ENCODE measurements around the gene LRRC52.

DNA sequence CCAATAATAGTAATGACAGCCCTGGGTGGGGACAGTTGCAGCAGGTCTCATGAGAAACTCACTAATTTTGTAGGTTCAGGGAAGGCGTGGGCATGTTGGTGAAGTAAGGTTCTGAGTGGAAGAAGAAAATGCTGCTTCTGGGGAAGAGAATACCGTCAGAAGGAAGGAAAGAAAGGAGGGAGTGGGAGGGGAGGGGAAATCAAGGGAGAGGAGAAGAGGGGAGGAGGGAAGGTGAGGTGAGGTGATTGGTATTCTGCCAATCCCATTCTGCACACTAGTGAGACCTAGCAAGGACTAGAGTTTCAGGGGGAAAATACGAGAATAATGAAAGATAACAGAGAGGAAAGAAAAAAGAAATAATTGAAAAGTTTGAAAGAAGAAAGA lies 54.9 kb downstream of the LRRC52 start:
- TF ChIP-seq, protein P1, sequence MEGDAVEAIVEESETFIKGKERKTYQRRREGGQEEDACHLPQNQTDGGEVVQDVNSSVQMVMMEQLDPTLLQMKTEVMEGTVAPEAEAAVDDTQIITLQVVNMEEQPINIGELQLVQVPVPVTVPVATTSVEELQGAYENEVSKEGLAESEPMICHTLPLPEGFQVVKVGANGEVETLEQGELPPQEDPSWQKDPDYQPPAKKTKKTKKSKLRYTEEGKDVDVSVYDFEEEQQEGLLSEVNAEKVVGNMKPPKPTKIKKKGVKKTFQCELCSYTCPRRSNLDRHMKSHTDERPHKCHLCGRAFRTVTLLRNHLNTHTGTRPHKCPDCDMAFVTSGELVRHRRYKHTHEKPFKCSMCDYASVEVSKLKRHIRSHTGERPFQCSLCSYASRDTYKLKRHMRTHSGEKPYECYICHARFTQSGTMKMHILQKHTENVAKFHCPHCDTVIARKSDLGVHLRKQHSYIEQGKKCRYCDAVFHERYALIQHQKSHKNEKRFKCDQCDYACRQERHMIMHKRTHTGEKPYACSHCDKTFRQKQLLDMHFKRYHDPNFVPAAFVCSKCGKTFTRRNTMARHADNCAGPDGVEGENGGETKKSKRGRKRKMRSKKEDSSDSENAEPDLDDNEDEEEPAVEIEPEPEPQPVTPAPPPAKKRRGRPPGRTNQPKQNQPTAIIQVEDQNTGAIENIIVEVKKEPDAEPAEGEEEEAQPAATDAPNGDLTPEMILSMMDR (IDR thresholded peaks at IDR 0.05) = no peak
- TF ChIP-seq POLR2A (IDR thresholded peaks at IDR 0.05) = no peak
